NCI-H226 (cell line): ENCODE results near the gene IL21R.
A peak's percentile ranks its signal among the peaks of the same experiment; 100 is the strongest.
"Not testable (repeated sequence)": the region's sequence is repeated elsewhere in the genome, so short reads cannot be mapped to it uniquely, and the experiment has no call there.

Source experiments
- DNase-seq: peaks from one replicate; pipeline ENCODE4 v3.0.0-alpha.2; 2015

Gene IL21R

GRCh38 chr16:27428026-27428785 lies 26.2 kb downstream of the IL21R start:
- no peak for DNase-seq

GRCh38 chr16:27429330-27429871 lies 27.4 kb downstream of the IL21R start:
- no peak for DNase-seq

- DNase-seq: no peak
Observed at GRCh38 chr16:27429981-27430441, 28.0 kb downstream of the IL21R start.

DNA sequence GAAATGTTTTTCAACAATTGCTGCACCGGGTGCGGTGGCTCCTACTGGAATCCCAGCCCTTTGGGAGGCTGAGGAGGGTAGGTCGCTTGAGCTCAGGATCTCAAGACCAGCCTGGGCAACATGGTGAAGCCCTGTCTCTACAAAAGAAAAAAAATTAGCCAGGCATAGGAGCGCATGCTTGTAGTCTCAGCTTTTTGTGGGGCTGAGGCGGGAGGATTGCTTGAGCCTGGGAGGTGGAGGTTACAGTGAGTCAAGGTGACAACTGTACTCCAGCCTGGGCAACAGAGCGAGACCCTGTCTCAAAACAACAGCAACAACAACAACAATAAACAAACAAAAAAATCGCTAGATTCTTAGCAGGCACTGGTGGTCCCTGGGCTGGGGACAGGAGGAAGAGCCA lies 28.5 kb downstream of the IL21R start:
- DNase-seq: no peak

- no peak for DNase-seq
Observed at GRCh38 chr16:27430923-27431484, 29.0 kb downstream of the IL21R start.

GRCh38 chr16:27431773-27432532 lies 30.0 kb downstream of the IL21R start:
- DNase-seq: peak; percentile 27

GRCh38 chr16:27432558-27432957 lies 30.6 kb downstream of the IL21R start:
- DNase-seq: peak; percentile 86

DNA sequence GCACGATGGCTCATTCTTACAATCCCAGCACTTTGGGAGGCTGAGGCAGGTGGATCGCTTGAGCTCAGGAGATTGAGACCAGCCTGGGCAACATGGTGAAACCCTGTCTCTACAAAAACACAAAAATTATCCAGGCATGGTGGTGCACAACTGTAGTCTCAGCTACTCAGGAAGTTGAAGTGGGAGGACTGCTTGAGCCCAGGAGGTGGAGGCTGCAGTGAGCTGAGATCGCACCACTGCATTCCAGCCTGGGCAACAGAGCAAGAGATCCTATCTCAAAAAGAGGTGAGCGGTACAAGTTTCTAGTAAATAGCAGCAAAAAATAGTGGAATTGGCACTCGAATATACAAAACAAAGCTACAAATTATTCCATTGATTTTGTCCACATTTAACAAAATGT lies 31.2 kb downstream of the IL21R start:
- DNase-seq: peak; percentile 14

GRCh38 chr16:27433636-27434035 lies 31.7 kb downstream of the IL21R start:
- no peak for DNase-seq

DNA sequence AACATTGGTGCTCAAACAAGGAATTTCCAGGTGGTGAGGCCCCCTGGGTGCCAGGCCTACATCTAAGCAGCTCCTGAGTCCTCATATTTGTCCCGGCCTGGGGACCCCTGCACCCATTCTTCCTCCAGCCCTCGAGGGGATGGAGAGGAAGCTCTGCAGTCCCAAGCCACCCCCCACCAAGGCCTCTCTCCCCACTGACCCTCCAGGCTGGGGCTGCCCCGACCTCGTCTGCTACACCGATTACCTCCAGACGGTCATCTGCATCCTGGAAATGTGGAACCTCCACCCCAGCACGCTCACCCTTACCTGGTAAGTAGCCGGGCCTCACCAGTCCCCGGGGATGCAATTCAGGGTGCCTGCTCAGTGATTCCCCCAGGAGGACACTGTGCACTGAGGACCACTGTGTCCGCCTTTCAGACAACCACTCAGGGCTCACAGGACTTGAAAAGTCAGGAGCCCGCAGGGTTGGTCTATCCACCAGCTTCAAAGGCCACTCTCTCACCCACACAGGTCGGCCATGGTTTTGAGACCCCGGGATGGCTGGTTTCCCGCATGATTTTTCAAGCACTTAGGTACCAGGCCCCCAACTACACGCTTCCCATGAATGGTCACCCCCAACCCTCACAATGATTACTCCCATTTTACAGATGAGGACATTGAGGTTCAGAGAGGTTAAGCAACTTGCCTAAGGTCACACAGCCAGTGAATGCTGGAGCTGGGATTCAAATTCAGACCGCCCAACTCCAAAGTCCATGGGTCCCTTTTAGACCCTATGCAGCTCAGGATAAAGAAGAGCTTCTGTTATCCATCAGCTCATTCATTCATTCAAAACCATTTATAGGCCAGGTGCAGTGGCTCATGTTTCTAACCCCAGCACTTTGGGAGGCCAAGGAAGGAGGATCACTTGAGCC lies 32.4 kb downstream of the IL21R start:
- no peak for DNase-seq

- DNase-seq: not testable (repeated sequence)
Observed at GRCh38 chr16:27435146-27435545, 33.2 kb downstream of the IL21R start.

GRCh38 chr16:27436065-27436464 lies 34.1 kb downstream of the IL21R start:
- DNase-seq: no peak

- DNase-seq: no peak
Observed at GRCh38 chr16:27436921-27437650, 35.1 kb downstream of the IL21R start.

DNA sequence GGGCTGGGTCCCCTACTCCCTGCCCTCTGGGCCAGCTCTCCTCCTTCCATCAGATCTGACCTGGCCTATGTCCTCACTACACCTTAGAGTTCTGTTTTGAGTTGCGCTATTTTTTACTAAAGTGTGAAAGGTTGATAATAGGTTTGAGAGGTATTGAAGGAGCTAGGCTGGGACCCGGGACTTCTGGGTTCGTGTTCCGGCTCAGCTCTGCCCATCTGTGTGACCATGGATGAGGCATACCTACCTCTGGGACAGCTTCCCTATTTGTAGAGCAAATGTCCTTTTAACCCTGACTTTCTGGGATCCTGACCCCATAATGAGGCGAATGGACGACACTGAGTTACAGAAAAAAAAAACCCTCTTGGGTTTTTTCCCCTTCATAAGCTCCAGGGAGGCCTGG lies 36.0 kb downstream of the IL21R start:
- no peak for DNase-seq

DNA sequence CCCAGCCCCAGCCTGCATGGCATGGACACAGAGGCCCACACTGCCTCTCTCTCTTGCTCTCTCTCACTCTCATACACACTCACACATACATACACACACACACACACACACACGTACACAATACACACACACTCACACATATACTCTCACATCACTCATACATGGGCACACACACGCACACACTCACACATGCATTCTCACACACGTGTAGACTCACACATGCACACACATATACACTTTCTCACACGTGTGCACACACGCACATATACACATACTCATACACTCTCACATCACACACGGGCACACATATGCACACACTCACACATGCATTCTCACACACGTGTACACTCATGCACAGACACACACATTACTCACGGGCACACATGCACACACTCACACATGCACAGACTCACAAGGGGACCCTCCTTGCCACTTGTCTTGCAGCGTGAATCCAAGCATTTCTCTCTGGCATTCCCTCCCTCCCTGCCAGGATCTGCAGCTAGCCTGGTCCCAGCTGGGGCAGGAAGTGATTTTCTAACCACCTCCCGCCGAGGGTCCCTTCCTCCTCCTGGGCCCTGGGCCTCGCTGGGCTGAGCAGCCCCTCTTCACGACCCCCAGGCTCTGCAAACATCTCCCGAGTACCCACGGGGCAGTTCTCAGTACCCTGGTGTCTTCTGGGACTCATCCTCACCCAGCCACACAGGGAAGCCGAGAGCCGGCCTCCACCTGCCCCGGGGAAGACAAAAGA lies 37.5 kb downstream of the IL21R start:
- DNase-seq: no peak

DNA sequence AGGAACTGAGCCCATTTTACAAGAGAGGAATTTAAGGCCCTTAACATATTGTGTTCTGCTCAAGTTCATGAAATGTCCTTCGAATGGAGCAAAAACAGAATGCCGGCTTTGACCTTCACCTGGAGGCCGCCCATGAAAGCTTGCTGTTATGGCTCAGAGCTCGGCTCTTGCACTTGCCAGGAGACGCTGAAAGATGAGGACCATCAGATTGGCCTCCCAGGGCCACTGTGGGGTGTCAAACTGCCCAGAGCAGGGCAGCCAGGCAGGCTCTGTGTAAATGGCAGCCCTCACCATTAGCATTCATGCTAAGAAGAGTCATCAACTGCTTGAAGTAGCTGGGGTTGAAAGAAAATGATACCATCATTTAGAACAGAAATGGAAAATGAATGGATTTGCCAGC lies 39.3 kb downstream of the IL21R start:
- no peak for DNase-seq

- no peak for DNase-seq
Observed at GRCh38 chr16:27441998-27442397, 40.0 kb downstream of the IL21R start.

DNA sequence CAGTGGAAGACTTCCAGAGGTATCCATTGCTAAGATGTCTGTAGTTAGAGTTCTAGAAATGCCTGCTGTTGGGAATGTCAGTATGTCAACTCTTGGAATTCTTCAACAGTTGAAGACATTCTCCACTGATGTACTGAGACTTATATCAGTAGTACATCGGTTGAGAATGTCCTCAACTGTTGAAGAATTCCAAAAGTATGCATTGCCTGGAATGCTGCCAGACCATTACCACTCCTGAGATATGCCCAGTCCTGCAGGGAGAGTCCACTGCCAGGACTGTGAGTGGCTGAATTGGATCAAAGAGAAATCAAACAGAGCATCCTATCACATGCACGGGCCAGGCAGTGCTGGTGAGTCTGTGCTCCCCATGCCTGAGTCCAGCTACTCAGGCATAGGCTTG lies 42.0 kb downstream of the IL21R start:
- peak; percentile 87 for DNase-seq

DNA sequence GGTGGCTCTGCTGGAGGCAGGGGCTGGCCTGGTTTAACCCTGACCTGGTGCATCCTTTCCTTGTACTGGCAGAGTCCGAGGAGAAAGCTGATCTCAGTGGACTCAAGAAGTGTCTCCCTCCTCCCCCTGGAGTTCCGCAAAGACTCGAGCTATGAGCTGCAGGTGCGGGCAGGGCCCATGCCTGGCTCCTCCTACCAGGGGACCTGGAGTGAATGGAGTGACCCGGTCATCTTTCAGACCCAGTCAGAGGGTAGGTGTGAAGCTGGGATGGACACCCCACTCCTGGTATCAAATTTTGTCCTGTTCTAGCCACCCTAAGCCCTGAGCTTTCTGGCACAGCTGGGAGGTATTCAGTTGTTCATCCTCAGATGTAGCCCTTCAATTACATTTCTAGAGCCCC lies 42.5 kb downstream of the IL21R start:
- no peak for DNase-seq

- DNase-seq: no peak
Observed at GRCh38 chr16:27445502-27446175, 43.7 kb downstream of the IL21R start.

GRCh38 chr16:27446721-27447120 lies 44.7 kb downstream of the IL21R start:
- DNase-seq: no peak
